Measurements from ENCODE around the gene CNIH3.

CNIH3 gene

GRCh38 chr1:224749916-224750315 is 133.8 kb downstream of the CNIH3 start:
- TF ChIP-seq EP300 (IDR thresholded peaks at IDR 0.05; ENCODE audit: borderline replicate concordance) (no peak), FOXM1 (IDR thresholded peaks at IDR 0.05; ENCODE audit: borderline replicate concordance, low read depth) (no peak), ZBTB7A (IDR thresholded peaks at IDR 0.05; ENCODE audit: low read depth) (no peak), RAD21 (IDR thresholded peaks at IDR 0.05; ENCODE audit: low read depth) (no peak), EGR1 (IDR thresholded peaks at IDR 0.05) (no peak), YY1 (IDR thresholded peaks at IDR 0.05; ENCODE audit: low read depth) (no peak), TEAD4 (IDR thresholded peaks at IDR 0.05) (no peak), TCF12 (IDR thresholded peaks at IDR 0.05; ENCODE audit: low read depth) (no peak), CREB1 (IDR thresholded peaks at IDR 0.05; ENCODE audit: low read depth) (no peak), MAX (IDR thresholded peaks at IDR 0.05) (no peak), NFIC (IDR thresholded peaks at IDR 0.05) (no peak), TAF1 (IDR thresholded peaks at IDR 0.05; ENCODE audit: low read depth) (no peak), REST (IDR thresholded peaks at IDR 0.05; ENCODE audit: low read depth) (no peak), USF1 (IDR thresholded peaks at IDR 0.05) (no peak), CEBPB (IDR thresholded peaks at IDR 0.05) (no peak)

DNA sequence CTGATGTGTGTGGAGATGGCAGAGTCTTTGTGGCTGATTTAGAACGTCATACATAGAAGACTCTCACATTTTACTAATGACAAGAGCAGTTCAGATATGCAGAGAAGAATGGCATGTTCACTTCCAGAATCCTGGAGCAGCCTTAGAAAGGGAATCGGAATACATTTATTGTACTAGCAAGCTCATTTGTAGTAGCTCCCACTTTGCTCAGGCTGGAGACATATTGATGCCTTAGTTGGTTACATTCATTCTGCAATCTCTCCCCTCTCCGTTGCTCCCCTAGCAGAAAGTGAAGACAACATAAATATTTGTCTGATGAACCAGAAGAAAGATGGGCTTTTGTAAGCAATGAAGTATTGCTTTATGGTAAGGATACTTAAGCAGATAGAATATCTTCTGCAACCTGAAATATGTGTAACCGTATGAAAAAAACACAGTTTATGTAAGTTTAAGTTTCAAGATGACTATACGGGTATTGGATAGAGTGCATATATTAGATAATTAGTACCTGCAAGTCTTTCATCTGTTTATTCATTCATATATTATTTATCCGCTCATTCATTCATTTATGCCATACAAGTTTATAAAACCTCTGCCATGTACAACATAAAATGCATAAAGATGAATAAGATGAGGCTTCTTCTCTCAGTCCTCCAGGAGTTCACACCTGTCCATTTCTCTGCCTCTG is 135.7 kb downstream of the CNIH3 start:
- TF ChIP-seq REST (IDR thresholded peaks at IDR 0.05; ENCODE audit: low read depth) (no peak), TCF12 (IDR thresholded peaks at IDR 0.05; ENCODE audit: low read depth) (no peak), TAF1 (IDR thresholded peaks at IDR 0.05; ENCODE audit: low read depth) (no peak), CEBPB (IDR thresholded peaks at IDR 0.05) (no peak)

DNA sequence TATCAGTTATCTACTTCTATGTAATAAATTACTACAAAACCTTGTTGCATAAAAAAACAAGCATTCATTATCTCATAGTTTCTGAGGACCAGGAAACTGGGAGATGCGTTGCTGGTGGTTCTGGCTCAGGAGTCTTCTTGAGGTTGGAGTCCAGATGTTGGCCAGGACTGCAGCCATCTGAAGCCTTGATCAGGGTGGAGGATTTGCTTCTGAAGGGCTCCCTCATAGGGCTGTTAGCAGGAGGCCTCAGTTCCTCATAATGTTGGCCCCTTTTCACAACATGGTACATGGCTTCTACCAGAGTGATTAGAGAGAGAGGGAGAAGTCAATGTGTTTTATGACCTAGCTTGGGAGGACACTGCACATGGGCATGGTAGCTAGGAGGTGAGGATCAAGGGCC is 137.4 kb downstream of the CNIH3 start:
- TF ChIP-seq USF1 (IDR thresholded peaks at IDR 0.05) (no peak), ZBTB7A (IDR thresholded peaks at IDR 0.05; ENCODE audit: low read depth) (no peak)

DNA sequence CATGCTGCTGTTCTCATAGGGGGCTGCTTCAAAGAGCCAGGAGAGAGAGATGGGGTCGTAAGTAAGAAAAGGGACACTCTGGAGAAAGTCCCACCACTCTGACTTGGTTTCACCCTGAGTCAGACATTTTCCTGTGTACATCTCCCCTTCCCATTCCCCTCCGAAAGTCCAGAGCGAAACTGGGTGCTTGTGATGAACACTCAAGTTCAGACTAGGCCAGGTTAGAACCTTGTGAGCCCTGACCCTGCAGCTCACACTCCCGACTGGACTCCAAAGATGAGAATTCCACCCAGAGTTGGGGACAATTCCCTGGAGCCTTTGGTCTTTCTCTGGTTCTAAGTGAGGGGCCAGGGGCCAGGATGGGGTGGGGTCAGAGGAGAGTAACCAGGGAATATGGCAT is 139.5 kb downstream of the CNIH3 start:
- TF ChIP-seq TEAD4 (IDR thresholded peaks at IDR 0.05) (no peak), YY1 (IDR thresholded peaks at IDR 0.05; ENCODE audit: low read depth) (no peak), EP300 (IDR thresholded peaks at IDR 0.05; ENCODE audit: borderline replicate concordance) (no peak), NFIC (IDR thresholded peaks at IDR 0.05) (no peak), TAF1 (IDR thresholded peaks at IDR 0.05; ENCODE audit: low read depth) (no peak), CEBPB (IDR thresholded peaks at IDR 0.05) (no peak), ZBTB7A (IDR thresholded peaks at IDR 0.05; ENCODE audit: low read depth) (no peak), FOXM1 (IDR thresholded peaks at IDR 0.05; ENCODE audit: borderline replicate concordance, low read depth) (no peak), EGR1 (IDR thresholded peaks at IDR 0.05) (no peak), REST (IDR thresholded peaks at IDR 0.05; ENCODE audit: low read depth) (no peak), CREB1 (IDR thresholded peaks at IDR 0.05; ENCODE audit: low read depth) (no peak), TCF12 (IDR thresholded peaks at IDR 0.05; ENCODE audit: low read depth) (no peak), RAD21 (IDR thresholded peaks at IDR 0.05; ENCODE audit: low read depth) (no peak), USF1 (IDR thresholded peaks at IDR 0.05) (no peak), MAX (IDR thresholded peaks at IDR 0.05) (no peak)
